ENCODE results near the gene ADM2. TPM values are rescaled to one million over a fixed set of nuclear protein-coding genes. Genes with fewer than 3 reads are reported as not detected.
A peak's percentile ranks its signal among the peaks of the same experiment; 100 is the strongest.

The ADM2 gene
- total RNA-seq, 2 experiments from 2014 or later, result 3.7 to 4.1 TPM

DNA sequence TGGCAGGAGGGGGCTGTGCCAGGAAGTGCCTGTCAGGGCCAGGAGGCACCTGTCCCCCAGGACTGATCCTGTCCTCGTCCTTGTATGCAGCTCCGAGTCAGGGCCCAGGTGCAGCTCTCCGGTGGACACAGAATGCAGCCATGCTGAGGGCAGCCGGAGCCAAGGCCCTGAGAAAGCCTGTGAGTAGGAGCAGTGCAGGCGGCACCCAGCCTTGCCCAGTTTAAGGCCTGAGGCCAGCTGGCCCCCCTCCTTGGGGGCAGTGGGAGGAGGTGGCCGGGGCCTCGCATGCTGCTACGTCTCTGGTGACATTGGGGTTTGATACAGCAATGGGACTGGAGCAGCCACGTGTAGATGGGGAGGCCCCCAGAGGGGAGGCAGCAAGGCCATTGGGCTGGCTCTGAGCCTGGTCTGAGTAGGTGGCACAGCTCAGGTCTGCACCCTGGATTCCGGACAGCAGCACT lies 41.4 kb upstream of the ADM2 start:
- H3K4me1 Mint-ChIP-seq, result peaks cover 3% of the 10 kb centered on the region
- H3K27ac Mint-ChIP-seq, result no peak overlapping the region
- no peaks in the 10 kb centered on the region for H3K9me3 Mint-ChIP-seq
- no peak for DNase-seq
- ChIA-PET CTCF (interaction anchor here (1.3 to 1.6 kb wide), 3 partner anchors 11 to 86 kb away, joined by 3 to 5 read pairs (median 3); partner anchors contain the start of gene SCO2), POLR2A (no interaction called here)
- H3K36me3 Mint-ChIP-seq (ENCODE audit: low read depth), result peaks cover 9% of the 10 kb centered on the region
- H3K4me3 Mint-ChIP-seq, result no peak overlapping the region
- no peaks in the 10 kb centered on the region for H3K27me3 Mint-ChIP-seq

GRCh38 chr22:50440544-50441249 lies 40.6 kb upstream of the ADM2 start:
- no peaks in the 10 kb centered on the region for H3K27me3 Mint-ChIP-seq
- H3K36me3 Mint-ChIP-seq (ENCODE audit: low read depth), result peaks cover 12% of the 10 kb centered on the region
- no peak overlapping the region for H3K27ac Mint-ChIP-seq
- no peaks in the 10 kb centered on the region for H3K9me3 Mint-ChIP-seq
- CTCF ChIA-PET, result interaction anchor here (1.5 to 1.6 kb wide), 3 partner anchors 10 to 28 kb away, joined by 3 to 5 read pairs (median 3); no protein-coding TSS in a partner anchor
- H3K4me1 Mint-ChIP-seq, result peaks cover 10% of the 10 kb centered on the region
- H3K4me3 Mint-ChIP-seq, result no peak overlapping the region
- POLR2A ChIA-PET, result no interaction called here
- no peak for DNase-seq

GRCh38 chr22:50441428-50441993 lies 39.8 kb upstream of the ADM2 start:
- POLR2A ChIA-PET, result no interaction called here
- Mint-ChIP-seq H3K9me3 (no peaks in the 10 kb centered on the region), H3K27ac (no peak overlapping the region), H3K4me1 (peaks cover 13% of the 10 kb centered on the region), H3K36me3 (ENCODE audit: low read depth) (peaks cover 14% of the 10 kb centered on the region), H3K4me3 (no peak overlapping the region), H3K27me3 (no peaks in the 10 kb centered on the region)
- CTCF ChIA-PET, result interaction anchor here (1.5 kb wide), 1 partner anchor 11 kb away, joined by 3 read pairs; no protein-coding TSS in a partner anchor
- no peak for DNase-seq

DNA sequence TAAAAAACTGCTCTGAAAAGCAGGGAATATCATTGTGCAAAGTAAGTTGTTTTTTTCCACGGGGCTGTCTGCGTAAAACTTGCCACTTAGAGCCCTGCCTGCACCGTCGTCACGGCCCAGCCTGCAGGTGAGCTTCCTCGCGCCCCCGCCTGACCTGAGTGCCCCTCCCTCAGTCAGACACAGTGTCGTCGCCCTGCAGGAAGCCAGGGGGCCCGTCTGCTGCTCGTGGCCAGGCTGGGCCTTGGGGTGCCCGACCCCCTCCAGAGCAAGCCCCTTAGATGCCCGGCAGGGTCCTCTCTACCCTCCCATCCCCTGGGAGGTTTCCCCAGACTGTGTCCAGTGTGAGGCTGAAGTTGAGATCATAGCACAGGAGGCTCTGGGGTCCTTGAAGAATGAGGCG lies 38.1 kb upstream of the ADM2 start:
- CTCF ChIA-PET, result interaction anchor here (2.0 kb wide), 1 partner anchor 13 kb away, joined by 6 read pairs; no protein-coding TSS in a partner anchor
- Mint-ChIP-seq H3K27me3 (no peaks in the 10 kb centered on the region), H3K4me3 (no peak overlapping the region), H3K9me3 (no peaks in the 10 kb centered on the region), H3K27ac (peak overlapping the region; percentile 68), H3K36me3 (ENCODE audit: low read depth) (peaks cover 16% of the 10 kb centered on the region), H3K4me1 (peaks cover 13% of the 10 kb centered on the region)
- no peak for DNase-seq
- POLR2A ChIA-PET, result no interaction called here

- no peak for DNase-seq
- ChIA-PET CTCF (interaction anchor here (1.2 to 2.0 kb wide), 4 partner anchors 10 to 167 kb away, joined by 4 to 9 read pairs (median 6); no protein-coding TSS in a partner anchor), POLR2A (no interaction called here)
- Mint-ChIP-seq H3K36me3 (ENCODE audit: low read depth) (peaks cover 22% of the 10 kb centered on the region), H3K9me3 (no peaks in the 10 kb centered on the region), H3K4me3 (no peak overlapping the region), H3K27ac (peak overlapping the region; percentile 36), H3K27me3 (no peaks in the 10 kb centered on the region), H3K4me1 (peaks cover 16% of the 10 kb centered on the region)
These were observed 37.3 kb upstream of the ADM2 start for GRCh38 chr22:50443801-50444625.

DNA sequence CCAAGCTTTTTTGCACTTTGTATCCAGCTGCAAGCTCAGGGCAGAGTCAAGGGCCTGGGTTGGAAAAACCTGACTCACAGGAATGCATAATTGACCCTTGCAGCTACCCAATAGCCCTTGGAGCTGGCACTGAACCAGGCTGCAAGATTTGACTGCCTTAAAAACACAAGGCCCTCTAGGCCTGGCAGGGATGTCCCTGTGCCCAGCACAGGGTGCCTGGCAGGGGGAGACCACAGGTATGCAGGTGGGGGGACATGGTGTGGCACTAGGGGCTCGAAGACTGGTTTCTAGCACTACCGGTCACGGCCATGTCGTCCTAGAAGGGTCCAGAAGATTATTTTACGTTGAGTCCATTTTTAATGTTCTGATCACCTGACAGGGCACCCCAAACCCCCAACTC lies 36.7 kb upstream of the ADM2 start:
- Mint-ChIP-seq H3K4me1 (peaks cover 18% of the 10 kb centered on the region), H3K4me3 (no peak overlapping the region), H3K27ac (peak overlapping the region; percentile 41), H3K9me3 (no peaks in the 10 kb centered on the region), H3K27me3 (no peaks in the 10 kb centered on the region), H3K36me3 (ENCODE audit: low read depth) (peaks cover 28% of the 10 kb centered on the region)
- POLR2A ChIA-PET, result interaction anchor here (0.5 kb wide), 1 partner anchor 245 kb away, joined by 3 read pairs; no protein-coding TSS in a partner anchor
- DNase-seq, result no peak
- CTCF ChIA-PET, result interaction anchor here (1.2 to 2.0 kb wide), 5 partner anchors 9 to 168 kb away, joined by 4 to 9 read pairs (median 6); no protein-coding TSS in a partner anchor

- Mint-ChIP-seq H3K4me3 (peak overlapping the region; percentile 30), H3K27ac (peak overlapping the region; percentile 81), H3K36me3 (ENCODE audit: low read depth) (peaks cover 30% of the 10 kb centered on the region), H3K9me3 (no peaks in the 10 kb centered on the region), H3K27me3 (no peaks in the 10 kb centered on the region), H3K4me1 (peaks cover 20% of the 10 kb centered on the region)
- CTCF ChIA-PET, result interaction anchor here (1.2 to 2.0 kb wide), 4 partner anchors 8 to 169 kb away, joined by 4 to 9 read pairs (median 6); no protein-coding TSS in a partner anchor
- no peak for DNase-seq
- POLR2A ChIA-PET, result interaction anchor here (0.5 kb wide), 1 partner anchor 245 kb away, joined by 3 read pairs; no protein-coding TSS in a partner anchor
These were observed 36.1 kb upstream of the ADM2 start for GRCh38 chr22:50445071-50445879.

DNA sequence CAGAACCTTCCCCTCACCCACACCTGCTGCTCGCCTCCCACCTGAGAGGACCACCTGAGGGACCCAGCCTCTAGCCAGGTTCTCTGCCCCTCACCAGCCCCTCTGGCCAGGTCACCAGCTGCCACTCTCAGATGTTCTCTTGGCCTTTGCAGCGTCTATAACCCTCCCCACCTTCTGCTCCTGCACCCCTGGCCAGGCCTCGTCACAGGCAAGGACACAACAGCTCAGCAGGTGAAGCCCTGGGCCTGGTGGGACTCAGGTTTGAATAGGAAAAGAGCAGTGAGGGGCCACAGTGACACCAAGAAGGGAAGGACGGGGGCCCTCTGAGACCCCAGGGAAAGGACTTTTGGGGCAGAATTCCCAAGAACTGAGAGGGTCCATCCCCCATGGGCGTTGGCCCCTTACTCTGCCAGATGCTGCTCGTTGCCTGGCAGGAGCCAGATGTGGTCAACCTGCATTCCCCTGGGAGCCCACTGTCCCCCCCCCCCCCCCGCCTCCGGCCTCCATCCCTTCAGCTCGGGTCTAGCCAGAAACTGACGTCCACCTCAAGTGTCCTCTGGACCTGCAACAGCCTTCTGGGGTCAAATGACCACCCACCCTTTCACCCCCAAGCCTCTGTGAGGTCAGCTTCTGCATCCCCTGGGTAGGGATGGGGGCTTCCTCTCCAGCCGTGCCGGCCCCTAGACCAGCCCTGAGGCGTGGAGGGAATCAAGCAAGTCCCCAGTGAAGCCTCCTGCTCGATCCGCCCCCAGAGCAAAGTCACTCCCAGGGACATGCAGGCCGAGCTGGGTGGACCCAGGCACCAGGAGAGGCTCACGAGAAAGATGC lies 35.2 kb upstream of the ADM2 start:
- H3K9me3 Mint-ChIP-seq, result no peaks in the 10 kb centered on the region
- peaks cover 33% of the 10 kb centered on the region for H3K36me3 Mint-ChIP-seq (ENCODE audit: low read depth)
- CTCF ChIA-PET, result interaction anchor here (1.2 to 2.0 kb wide), 2 partner anchors 10 to 23 kb away, joined by 5 to 9 read pairs; no protein-coding TSS in a partner anchor
- POLR2A ChIA-PET, result no interaction called here
- peak overlapping the region; percentile 19 for H3K4me3 Mint-ChIP-seq
- H3K27ac Mint-ChIP-seq, result peak overlapping the region; percentile 64
- H3K4me1 Mint-ChIP-seq, result peaks cover 20% of the 10 kb centered on the region
- no peaks in the 10 kb centered on the region for H3K27me3 Mint-ChIP-seq
- DNase-seq, result no peak

GRCh38 chr22:50446708-50447575 lies 34.4 kb upstream of the ADM2 start:
- Mint-ChIP-seq H3K27ac (no peak overlapping the region), H3K36me3 (ENCODE audit: low read depth) (peaks cover 38% of the 10 kb centered on the region), H3K4me3 (no peak overlapping the region), H3K27me3 (no peaks in the 10 kb centered on the region), H3K4me1 (peaks cover 20% of the 10 kb centered on the region), H3K9me3 (no peaks in the 10 kb centered on the region)
- POLR2A ChIA-PET, result no interaction called here
- CTCF ChIA-PET, result no interaction called here
- DNase-seq, result no peak

DNA sequence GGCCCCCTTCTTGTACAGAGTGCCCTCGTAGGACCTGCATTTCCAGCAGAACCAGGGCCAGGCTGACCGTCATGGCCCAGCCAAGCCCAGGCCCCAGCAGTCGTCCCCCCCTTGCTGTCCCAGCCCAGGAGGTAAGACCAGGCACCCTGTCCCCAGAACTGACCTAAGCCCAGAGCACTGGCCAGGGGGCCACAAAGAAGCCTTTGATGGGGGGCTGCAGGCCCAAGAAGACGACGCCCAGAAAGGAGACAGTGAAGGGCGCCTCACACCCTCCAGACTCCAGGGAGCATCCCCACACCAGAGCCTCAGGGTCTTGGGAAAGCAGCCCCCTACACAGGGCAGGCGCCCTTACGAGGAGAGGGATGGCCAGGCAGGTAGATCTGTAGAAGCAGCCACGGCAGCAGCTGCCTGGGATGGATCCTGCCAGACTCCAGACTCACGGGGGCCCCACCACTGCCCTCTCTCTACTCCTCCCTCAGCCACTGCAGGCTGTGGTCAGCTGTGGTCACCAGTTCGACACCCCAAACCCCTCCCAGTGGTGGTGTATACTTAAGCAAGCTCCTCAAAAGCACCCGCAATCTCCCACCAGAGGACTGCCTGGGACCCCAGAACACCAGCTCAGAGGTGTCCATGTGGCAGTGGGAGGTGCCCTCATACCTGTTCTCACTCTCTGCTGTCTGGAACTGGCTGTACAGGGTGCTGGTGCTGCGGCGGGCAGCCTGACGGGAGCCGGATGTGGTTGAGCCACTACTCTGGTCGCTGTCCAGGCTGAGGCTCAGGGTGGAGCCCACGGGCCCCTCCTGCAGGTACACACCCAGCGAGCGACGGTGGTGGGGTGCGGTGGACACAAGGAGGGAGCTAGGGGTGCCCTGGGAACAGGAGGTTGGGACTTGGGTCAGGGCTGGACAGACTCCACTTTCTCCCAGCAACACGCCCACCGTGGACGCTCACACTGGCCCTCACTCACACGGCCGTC lies 33.5 kb upstream of the ADM2 start:
- Mint-ChIP-seq H3K36me3 (ENCODE audit: low read depth) (peaks cover 41% of the 10 kb centered on the region), H3K4me1 (peaks cover 22% of the 10 kb centered on the region), H3K27ac (peak overlapping the region; percentile 31), H3K4me3 (no peak overlapping the region), H3K27me3 (no peaks in the 10 kb centered on the region), H3K9me3 (no peaks in the 10 kb centered on the region)
- CTCF ChIA-PET, result interaction anchor here (1.2 kb wide), 1 partner anchor 9 kb away, joined by 3 read pairs; no protein-coding TSS in a partner anchor
- POLR2A ChIA-PET, result no interaction called here
- DNase-seq, result no peak
